SK-N-SH treated with all-trans-retinoic acid at 6 μM for 48 hours (cell line): ENCODE results near the gene PRAMEF14.
"Not testable (repeated sequence)": the region's sequence is repeated elsewhere in the genome, so short reads cannot be mapped to it uniquely, and the experiment has no call there.

Experiments used
- ATAC-seq: fragments of 200-7000 bp; cut with Tn5 transposase; 3 replicates; pipeline ENCODE4 v1.9.1; 2020; ENCODE audit warnings: mild to moderate bottlenecking, moderate library complexity

Gene PRAMEF14, protein sequence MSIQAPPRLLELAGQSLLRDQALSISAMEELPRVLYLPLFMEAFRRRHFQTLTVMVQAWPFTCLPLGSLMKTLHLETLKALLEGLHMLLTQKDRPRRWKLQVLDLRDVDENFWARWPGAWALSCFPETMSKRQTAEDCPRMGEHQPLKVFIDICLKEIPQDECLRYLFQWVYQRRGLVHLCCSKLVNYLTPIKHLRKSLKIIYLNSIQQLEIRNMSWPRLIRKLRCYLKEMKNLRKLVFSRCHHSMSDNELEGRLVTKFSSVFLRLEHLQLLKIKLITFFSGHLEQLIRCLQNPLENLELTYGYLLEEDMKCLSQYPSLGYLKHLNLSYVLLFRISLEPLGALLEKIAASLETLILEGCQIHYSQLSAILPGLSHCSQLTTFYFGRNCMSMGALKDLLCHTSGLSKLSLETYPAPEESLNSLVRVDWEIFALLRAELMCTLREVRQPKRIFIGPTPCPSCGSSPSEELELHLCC

DNA sequence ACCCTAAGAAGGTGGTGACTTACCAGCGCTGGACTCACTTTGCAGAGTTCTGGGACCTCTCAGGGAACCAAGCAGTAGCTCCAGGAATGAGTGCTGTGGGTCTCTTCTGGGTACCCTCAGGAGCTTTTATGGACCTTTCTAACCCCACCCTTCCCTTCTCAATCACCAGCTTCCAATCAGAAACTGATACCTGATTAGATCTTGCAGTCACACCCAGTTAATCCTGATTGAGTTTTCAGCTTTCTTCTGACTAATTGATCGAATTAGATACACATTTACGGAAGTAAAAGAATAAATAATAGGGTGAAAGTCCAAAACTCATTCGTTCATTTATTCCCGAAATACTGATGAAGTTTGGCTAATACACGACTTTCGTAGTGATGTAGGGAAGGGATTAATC, at the start of gene PRAMEF14:
PRAMEF14 (minus strand) TSS at position 101 of the 400 bp plus-strand sequence. CDS start 1,820 bp downstream, outside the sequence.
- not testable (repeated sequence) for ATAC-seq

DNA sequence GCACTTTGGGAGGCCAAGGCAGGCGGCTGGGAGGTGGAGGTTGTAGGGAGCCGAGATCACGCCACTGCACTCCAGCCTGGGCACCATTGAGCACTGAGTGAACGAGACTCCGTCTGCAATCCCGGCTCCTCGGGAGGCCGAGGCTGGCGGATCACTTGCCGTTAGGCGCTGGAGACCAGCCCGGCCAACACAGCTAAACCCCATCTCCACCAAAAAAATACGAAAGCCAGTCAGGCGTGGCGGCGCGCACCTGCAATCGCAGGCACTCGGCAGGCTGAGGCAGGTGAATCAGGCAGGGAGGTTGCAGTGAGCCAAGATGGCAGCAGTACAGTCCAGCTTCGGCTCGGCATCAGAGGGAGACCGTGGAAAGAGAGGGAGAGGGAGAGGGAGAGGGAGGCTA, 48.4 kb upstream of the PRAMEF14 start:
- ATAC-seq, result not testable (repeated sequence)

DNA sequence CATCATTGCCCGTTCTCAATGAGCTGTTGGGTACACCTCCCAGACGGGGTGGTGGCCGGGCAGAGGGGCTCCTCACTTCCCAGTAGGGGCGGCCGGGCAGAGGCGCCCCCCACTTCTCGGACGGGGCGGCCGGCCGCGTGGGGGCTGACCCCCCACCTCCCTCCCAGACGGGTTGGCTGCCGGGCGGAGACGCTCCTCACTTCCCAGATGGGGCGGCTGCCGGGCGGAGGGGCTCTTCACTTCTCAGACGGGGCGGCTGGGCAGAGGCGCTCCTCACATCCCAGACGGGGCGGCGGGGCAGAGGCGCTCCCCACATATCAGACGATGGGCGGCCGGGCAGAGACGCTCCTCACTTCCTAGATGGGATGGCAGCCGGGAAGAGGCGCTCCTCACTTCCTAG, 47.8 kb upstream of the PRAMEF14 start:
- not testable (repeated sequence) for ATAC-seq

DNA sequence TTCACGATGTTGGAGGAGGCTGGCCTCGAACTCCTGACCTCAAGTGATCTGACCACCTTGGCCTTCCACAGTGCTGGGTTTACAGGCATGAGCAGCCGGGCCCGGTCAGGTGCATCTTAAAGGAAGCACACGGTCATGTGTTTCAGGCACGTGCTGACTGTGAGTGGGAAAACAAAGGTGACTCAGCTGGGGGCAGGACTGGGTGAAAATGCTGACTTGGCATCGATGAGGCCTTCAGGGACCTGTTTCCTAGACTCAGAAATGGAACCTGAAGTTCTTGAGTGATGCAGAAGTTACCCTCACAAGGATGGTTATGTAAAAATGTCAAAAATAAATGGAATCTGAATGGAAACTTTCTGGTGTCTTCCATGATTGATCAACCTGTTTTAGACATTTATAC, 46.1 kb upstream of the PRAMEF14 start:
- not testable (repeated sequence) for ATAC-seq

DNA sequence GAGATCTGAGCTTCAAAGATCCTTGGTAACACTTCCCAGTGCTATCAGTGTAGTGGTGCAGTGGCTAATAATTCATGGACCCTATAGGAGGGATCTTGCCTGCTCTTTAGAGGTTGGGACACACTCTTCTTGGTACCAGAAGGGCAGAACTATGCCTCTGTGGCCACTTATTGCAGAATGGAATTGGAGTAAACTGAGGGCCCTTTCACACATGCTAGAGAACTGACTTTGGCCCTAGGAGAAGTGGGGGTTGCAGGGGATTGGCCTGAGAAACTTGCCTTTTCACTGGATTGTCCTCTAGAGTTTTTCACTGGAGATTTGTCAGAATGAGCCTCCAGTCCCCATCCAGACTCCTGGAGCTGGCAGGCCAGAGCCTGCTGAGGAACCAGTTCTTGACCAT, 42.4 kb upstream of the PRAMEF14 start, which contains the start of gene PRAMEF17:
PRAMEF17 (plus strand) TSS at position 301 of the 400 bp plus-strand sequence; CDS start at position 327, 26 bp downstream.
- not testable (repeated sequence) for ATAC-seq

DNA sequence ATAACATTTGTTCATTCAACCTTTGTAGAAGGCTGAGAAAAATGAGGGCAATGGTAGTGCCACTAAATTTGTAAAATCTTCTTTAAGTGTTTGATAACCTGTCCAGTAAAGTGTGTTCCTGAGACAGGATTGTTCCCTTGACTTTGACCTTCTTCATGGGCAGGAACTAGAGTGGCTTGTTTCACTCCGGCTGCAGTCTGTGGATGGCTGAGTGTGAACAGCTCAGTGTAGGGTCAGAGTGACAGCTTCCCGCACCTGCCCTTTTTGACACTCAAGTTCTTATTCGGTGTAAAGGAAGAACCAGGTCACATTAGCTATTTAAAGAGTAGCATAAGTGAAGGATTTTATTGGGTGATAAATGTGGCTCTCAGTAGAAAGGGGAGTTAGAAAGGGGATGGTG, 33.4 kb upstream of the PRAMEF14 start:
- ATAC-seq, result not testable (repeated sequence)

DNA sequence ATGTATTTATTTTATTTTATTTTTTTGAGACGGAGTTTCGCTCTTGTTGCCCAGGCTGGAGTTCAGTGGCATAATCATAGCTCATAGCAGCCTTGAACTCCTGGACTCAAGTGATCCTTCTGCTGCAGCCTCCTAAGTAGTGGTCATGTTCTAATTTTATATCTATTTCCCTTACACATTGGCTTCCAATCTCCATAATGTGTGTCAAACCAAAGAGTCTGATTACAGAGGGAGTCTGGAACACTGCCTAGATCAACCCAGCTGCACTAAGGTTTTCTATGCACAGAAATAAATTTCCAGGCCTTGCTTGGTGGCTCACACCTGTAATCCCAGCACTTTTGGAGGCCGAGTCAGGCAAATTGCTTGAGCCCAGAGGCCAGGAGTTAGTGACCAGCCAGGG, 32.0 kb upstream of the PRAMEF14 start:
- not testable (repeated sequence) for ATAC-seq

DNA sequence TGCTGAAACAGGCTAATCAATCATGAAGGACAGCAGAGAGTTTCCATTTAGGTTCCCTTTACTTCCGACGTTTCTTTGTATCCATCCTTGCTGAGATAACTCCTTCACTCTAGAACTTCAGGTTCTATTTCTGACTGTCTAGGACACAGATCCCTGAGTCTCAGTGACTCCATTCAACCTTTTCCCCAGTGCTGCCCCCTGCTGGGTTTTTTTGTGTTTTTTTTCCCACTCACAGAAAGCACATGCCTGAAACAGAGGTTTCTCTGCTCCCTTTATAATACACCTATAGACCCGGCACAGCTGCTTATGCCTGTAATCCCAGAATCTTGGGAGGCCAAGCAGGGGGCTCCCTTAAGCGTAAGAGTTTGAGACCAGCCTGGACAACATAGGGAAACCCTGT, 21.6 kb upstream of the PRAMEF14 start:
- not testable (repeated sequence) for ATAC-seq

DNA sequence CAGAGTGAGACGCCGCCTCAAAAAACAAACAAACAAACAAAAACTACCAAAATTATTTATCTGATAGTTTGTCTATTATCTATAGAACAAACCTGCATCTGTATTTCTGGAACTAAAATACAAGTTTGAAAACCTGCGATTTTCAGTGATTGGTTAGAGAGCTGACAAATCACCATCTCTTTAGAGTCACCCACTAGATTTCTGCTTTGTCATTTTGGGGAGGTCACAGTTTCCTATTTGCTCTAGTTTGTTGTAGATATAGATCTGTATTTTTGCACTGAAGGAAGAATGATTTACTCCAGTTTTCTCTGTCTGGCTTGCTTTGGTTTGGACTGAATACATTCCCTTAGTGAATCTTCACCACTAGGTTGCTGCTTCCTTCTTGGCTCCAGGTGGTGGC, 19.6 kb upstream of the PRAMEF14 start:
- not testable (repeated sequence) for ATAC-seq

DNA sequence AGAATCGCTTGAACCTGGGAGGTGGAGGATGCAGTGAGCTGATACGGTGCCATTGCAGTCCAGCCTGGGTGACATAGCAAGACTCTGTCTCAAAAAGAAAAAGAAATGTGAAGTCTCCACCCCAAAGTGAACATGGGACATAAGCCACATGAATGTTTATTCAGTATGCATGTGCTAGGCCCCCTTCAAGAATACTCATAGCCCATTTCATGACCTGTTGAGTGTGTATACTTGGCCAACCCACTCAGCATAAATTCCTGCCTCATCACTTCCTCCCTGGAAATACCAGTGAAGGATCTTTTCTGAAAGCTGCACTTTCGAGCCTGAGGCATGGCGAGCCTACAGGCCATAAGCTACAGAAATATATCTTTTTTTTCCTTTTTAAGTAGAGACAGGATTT, 18.0 kb upstream of the PRAMEF14 start:
- not testable (repeated sequence) for ATAC-seq

DNA sequence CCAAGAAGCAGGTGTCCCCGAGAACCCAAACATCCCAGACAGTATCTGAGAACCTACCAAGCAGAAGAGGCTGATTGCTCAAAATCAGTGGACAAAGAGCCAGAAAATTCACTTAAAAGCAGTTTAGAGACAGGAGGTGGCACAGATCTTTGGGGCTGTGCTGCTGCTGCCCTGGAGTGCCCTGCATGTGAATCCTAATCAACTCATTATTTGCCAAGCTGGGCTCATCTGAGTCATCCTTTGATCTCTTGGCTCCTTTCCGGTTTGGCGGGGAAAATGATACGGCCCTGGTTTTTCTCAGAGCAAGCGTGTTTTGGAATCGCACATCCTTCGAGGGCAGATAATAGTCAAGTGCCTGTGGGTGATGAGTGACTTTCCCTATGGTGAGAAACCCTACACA, 15.4 kb upstream of the PRAMEF14 start:
- ATAC-seq, result not testable (repeated sequence)

DNA sequence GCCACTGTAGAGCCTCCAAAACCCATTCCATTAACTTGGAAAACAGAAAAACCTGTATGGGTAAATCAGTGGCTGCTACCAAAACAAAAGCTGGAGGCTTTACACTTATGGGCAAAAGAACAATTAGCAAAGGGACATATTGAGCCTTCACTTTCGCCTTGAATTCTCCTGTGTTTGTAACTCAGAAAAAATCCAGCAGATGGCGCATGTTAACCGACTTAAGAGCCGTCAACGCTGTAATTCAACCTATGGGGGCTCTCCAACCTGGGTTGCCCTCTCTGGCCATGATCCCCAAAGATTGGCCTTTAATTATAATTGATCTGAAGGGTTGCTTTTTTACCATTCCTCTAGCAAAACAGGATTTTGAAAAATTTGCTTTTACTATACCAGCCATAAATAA, 9.8 kb upstream of the PRAMEF14 start:
- not testable (repeated sequence) for ATAC-seq

DNA sequence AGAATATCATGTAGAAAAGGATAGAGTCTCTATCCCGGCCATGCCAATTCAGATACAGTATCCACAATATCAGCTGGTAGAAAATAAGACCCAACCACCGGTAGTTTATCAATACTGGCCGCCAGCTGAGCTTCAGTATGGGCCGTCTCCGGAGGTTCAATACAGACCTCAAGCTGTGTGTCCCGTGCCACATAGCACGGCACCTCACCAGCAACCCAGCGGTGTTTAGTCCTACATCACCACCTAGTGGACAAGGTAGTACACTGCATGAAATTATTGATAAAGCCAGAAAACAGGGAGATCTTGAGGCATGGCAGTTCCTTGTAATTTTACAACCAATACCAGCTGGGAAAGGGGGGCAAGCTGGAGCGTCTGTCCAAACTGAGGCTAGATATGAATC, 7.5 kb upstream of the PRAMEF14 start:
- ATAC-seq, result not testable (repeated sequence)

DNA sequence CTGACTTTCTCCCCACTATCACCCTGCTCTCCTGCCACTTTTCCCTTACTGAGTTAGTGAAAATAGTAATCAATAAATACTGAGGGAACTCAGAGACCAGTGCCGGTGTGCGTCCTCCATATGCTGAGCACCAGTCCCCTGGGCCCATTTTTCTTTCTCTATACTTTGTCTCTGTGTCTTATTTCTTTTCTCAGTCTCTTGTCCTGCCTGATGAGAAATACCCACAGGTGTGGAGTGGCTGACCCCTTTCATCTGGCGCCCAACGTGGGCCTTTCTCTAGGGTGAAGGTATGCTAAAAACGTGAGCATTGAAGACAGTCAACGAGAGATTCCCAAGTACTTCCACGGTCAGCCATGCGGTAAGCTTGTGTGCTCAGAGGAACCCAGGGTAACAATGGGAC, 6.5 kb upstream of the PRAMEF14 start:
- ATAC-seq, result not testable (repeated sequence)

DNA sequence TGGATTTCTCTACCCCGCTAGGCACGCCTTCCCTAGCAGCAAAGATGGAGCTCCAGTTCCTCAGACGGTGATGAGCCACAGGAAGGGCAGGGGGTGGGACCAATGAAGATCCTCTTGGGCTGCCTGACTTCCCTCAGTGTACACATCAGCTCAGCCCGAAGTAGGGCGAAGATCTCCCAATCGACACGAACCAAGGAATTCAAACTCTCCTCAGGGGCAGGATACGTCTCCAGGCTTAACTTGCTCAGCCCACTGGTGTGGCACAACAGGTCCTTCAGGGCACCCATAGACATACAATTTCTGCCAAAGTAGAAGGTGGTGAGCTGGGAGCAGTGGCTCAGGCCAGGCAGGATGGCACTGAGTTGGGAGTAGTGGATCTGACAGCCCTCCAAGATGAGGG, 4.4 kb downstream of the PRAMEF14 start:
- ATAC-seq, result not testable (repeated sequence)

DNA sequence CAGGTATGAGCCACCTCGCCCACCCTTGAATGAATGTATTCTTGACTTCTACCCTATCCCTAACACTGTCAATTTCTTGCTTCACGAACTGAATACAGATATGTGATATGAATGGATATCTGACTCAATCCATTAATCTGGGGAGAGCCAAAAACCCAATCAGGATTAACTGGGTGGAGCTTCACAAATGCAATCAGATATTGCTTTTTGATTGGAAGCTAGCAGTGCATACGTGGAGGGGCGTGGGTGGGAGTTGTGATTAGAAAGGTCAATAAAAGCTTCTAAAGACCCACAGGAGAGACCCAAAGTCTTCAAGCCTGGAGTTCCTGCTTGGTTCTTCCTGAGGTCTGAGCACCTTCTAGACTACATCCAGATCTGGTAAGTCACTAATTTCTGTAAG, 31.7 kb downstream of the PRAMEF14 start, which contains the start of gene PRAMEF15:
PRAMEF15 (plus strand) TSS at position 301 of the 400 bp plus-strand sequence. CDS start 2,827 bp downstream, outside the sequence.
- not testable (repeated sequence) for ATAC-seq

DNA sequence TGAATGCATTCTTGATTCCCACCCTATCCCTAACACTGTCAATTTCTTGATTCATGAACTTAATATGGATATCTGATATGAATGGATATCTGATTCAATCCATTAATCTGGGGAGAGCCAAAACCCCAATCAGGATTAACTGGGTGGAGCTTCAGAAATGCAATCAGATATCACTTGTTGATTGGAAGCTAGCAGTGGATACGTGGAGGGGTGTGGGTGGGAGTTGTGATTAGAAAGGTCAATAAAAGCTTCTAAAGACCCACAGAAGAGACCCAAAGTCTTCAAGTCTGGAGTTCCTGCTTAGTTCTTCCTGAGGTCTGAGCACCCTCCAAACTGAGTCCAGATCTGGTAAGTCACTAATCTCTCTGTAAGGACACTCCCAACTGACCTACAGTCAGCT, 43.7 kb downstream of the PRAMEF14 start, which contains the start of gene PRAMEF33:
PRAMEF33 (plus strand) TSS at position 301 of the 400 bp plus-strand sequence. CDS start 2,416 bp downstream, outside the sequence.
- ATAC-seq, result not testable (repeated sequence)

DNA sequence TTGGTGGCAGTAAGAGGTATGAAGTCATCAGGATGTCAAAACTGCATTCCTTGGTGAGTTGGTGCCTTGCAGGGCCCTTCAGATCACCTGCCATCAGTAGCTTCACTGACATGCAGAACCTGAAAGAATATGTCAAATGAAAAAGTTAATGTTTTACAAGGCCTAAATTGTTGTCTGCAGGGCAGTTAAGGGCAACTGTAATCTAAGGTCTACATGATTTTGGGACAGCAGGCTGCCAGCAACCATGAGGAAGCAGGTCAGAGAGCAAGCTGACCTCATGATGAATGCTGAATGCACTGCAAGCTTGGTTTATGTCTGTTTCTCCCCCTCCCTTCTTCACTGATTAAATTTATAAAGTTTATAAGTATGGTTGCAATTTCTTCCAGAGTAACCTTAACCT, 44.7 kb downstream of the PRAMEF14 start:
- not testable (repeated sequence) for ATAC-seq

DNA sequence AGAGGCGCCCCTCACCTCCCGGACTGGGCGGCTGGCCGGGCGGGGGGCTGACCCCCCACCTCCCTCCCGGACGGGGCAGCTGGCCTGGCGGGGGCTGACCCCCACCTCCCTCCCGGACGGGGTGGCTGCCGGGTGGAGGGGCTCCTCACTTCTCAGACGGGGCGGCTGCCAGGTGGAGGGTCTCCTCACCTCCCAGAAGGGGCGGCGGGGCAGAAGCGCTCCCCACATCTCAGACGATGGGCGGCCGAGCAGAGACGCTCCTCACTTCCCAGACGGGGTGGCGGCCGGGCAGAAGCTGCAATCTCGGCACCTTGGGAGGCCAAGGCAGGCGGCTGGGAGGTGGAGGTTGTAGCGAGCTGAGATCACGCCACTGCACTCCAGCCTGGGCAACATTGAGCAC, 48.2 kb downstream of the PRAMEF14 start:
- ATAC-seq, result not testable (repeated sequence)

DNA sequence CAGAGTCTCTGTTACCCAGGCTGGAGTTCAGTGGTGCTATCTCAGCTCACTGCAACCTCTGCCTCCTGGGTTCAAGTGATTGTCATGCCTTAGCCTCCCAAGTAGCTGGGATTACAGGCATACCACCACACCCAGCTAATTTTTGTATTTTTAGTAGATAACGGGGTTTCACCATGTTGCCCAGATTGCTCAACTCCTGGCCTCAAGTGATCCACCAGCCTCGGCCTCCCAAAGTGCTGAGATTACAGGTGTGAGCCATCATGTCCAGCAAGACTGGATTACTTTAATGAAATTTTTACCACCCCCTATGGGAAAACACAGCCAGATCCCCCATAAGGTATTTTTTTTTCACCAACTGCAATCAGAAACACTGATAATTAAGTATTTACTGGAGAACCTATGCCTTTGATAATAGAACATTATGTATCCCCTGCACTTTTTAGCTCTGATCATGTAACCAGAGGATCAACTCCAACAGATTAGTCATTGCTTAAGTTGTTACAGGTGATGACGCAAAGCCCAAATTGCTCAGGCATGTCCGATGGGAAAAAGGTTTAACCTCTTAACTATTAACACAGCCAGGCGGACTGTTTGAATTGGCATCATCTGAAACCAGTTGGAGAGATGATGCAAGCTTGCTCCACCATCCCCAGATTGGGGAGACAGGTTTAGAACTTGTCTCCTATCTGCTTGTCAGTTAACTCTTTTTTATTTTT, 49.6 kb downstream of the PRAMEF14 start:
- ATAC-seq, result not testable (repeated sequence)
